ENCODE data around the gene MXRA7.
"Not testable (repeated sequence)": the region's sequence is repeated elsewhere in the genome, so short reads cannot be mapped to it uniquely, and the experiment has no call there.

The MXRA7 gene

GRCh38 chr17:76710863-76711611 is at the start of gene MXRA7:
MXRA7 (minus strand) TSS chr17:76710965; CDS start chr17:76710946, 19 bp downstream.
- DNase-seq = peak in 1 of 2 experiments; percentile 80

- no peak for DNase-seq
Observed at GRCh38 chr17:76758570-76758969, 47.8 kb upstream of the MXRA7 start.

- DNase-seq = no peak
Observed at GRCh38 chr17:76757256-76757655, 46.5 kb upstream of the MXRA7 start.

- DNase-seq = no peak
Observed at GRCh38 chr17:76755285-76755684, 44.5 kb upstream of the MXRA7 start.

GRCh38 chr17:76753061-76753961 is 42.5 kb upstream of the MXRA7 start:
- DNase-seq = no peak

GRCh38 chr17:76752006-76752405 is 41.2 kb upstream of the MXRA7 start:
- DNase-seq = no peak

- no peak for DNase-seq
Observed at GRCh38 chr17:76751416-76751993, 40.7 kb upstream of the MXRA7 start.

GRCh38 chr17:76748657-76749056 is 37.9 kb upstream of the MXRA7 start:
- DNase-seq = no peak

- DNase-seq = no peak
Observed at GRCh38 chr17:76747716-76748363, 37.1 kb upstream of the MXRA7 start.

GRCh38 chr17:76745785-76746184 is 35.0 kb upstream of the MXRA7 start:
- not testable (repeated sequence) for DNase-seq

GRCh38 chr17:76744747-76745146 is 34.0 kb upstream of the MXRA7 start:
- DNase-seq = no peak

GRCh38 chr17:76742958-76743357 is 32.2 kb upstream of the MXRA7 start:
- no peak for DNase-seq

GRCh38 chr17:76740329-76741118 is 29.8 kb upstream of the MXRA7 start:
- DNase-seq = no peak

GRCh38 chr17:76739568-76740115 is 28.9 kb upstream of the MXRA7 start:
- not testable (repeated sequence) for DNase-seq

- no peak for DNase-seq
Observed at GRCh38 chr17:76738468-76738850, 27.7 kb upstream of the MXRA7 start.

- DNase-seq = peak in 1 of 2 experiments; percentile 96
Observed at GRCh38 chr17:76737676-76738467, 27.1 kb upstream of the MXRA7 start, which contains the start of gene MFSD11. MFSD11 (plus strand) TSS chr17:76738119; CDS start chr17:76738353, 234 bp downstream.

- DNase-seq = peak; percentile 97 to 99
Observed at GRCh38 chr17:76737082-76737675, 26.4 kb upstream of the MXRA7 start, which contains the start of gene SRSF2. SRSF2 (minus strand) TSS chr17:76737331; CDS start chr17:76737160, 171 bp downstream.

- peak in 1 of 2 experiments; percentile 48 for DNase-seq
Observed at GRCh38 chr17:76736349-76737081, 25.8 kb upstream of the MXRA7 start.

GRCh38 chr17:76735586-76736348 is 25.0 kb upstream of the MXRA7 start:
- DNase-seq = no peak
